Liver (tissue), 9 donors: ENCODE measurements around the gene GRAMD2A. TPM values are rescaled to one million over a fixed set of nuclear protein-coding genes. Genes with fewer than 3 reads are reported as not detected.

ENCODE experiments used
- DNase-seq: peaks from one replicate; pipeline ENCODE4 v3.0.0-alpha.2; 2017; ENCODE audit warnings: low spot score
- H3K27ac ChIP-seq, 2 donors: one replicate each; pipeline ENCODE4 v1.7.0; 2013; ENCODE audit warnings: inconsistent platforms in 2 of 2, low read length in 2 of 2, control low read depth in 1 of 2, low read depth in 1 of 2, mild to moderate bottlenecking in 1 of 2
- H3K27me3 ChIP-seq, 4 donors: one replicate each; pipeline versions ENCODE4 v1.6.1 to v1.7.0; 2013; ENCODE audit warnings: low read length in 3 of 4, inconsistent platforms in 1 of 4, mild to moderate bottlenecking in 1 of 4, moderate library complexity in 1 of 4; ENCODE audit not compliant: control insufficient read depth in 4 of 4, insufficient read depth in 4 of 4
- H3K36me3 ChIP-seq, 4 donors: one replicate each; pipeline versions ENCODE4 v1.6.1 to v1.7.0; 2013; ENCODE audit warnings: low read length in 3 of 4, mild to moderate bottlenecking in 3 of 4, low read depth in 1 of 4, moderate library complexity in 1 of 4; ENCODE audit not compliant: control insufficient read depth in 4 of 4, insufficient read depth in 3 of 4
- H3K4me1 ChIP-seq, 4 donors: one replicate each; pipeline versions ENCODE4 v1.6.1 to v1.7.0; 2013; ENCODE audit warnings: low read length in 3 of 4, mild to moderate bottlenecking in 3 of 4, moderate library complexity in 1 of 4; ENCODE audit not compliant: control insufficient read depth in 4 of 4, insufficient read depth in 4 of 4
- H3K4me3 ChIP-seq, 3 donors: one replicate each; pipeline versions ENCODE4 v1.6.1 to v1.7.0; 2013; ENCODE audit warnings: low read length in 3 of 3, control low read depth in 1 of 3, low read depth in 1 of 3, mild to moderate bottlenecking in 1 of 3
- H3K9ac ChIP-seq, 2 donors: one replicate each; pipeline ENCODE4 v1.7.0; 2013; ENCODE audit warnings: low read length in 2 of 2, mild to moderate bottlenecking in 2 of 2, moderate library complexity in 2 of 2, control low read depth in 1 of 2, low read depth in 1 of 2
- H3K9me3 ChIP-seq, 4 donors: one replicate each; pipeline versions ENCODE4 v1.6.1 to v1.7.0; 2013; ENCODE audit warnings: low read length in 3 of 4; ENCODE audit not compliant: control insufficient read depth in 4 of 4
- ATF3 ChIP-seq: IDR thresholded peaks from 2 replicates; pipeline ENCODE4 v1.6.1; 2016; ENCODE audit warnings: antibody characterized with exemption
- CTCF ChIP-seq: fragments of 150-350 bp; IDR thresholded peaks from 2 replicates; pipeline ENCODE4 v1.5.1; 2017; ENCODE audit warnings: improper control_type of control experiment, low read depth, low read length; ENCODE audit not compliant: missing input control
- EGR1 ChIP-seq, 2 donors: IDR thresholded peaks; 2 replicates each; pipeline ENCODE4 v1.6.1; 2016 to 2018; ENCODE audit warnings: antibody characterized with exemption in 2 of 2, low read depth in 2 of 2
- FOXA1 ChIP-seq: IDR thresholded peaks from 2 replicates; pipeline ENCODE4 v1.6.1; 2016; ENCODE audit warnings: antibody characterized with exemption
- GABPA ChIP-seq, 2 donors: IDR thresholded peaks in 1 of 2; conservative IDR thresholded peaks in 1 of 2; 2 replicates each; pipeline ENCODE4 v1.6.1; 2016; ENCODE audit warnings: antibody characterized with exemption in 2 of 2, mild to moderate bottlenecking in 1 of 2, moderate library complexity in 1 of 2
- HNF4A ChIP-seq, 2 donors: conservative IDR thresholded peaks; 2 replicates each; pipeline ENCODE4 v1.6.1; 2016; ENCODE audit warnings: antibody characterized with exemption in 2 of 2, mild to moderate bottlenecking in 2 of 2
- HNF4G ChIP-seq: IDR thresholded peaks from 2 replicates; pipeline ENCODE4 v1.6.1; 2016; ENCODE audit warnings: antibody characterized with exemption
- JUND ChIP-seq, 2 donors: IDR thresholded peaks; 2 replicates each; pipeline ENCODE4 v1.6.1; 2016; ENCODE audit warnings: antibody characterized with exemption in 2 of 2
- MAX ChIP-seq: IDR thresholded peaks from 2 replicates; pipeline ENCODE4 v1.6.1; 2016; ENCODE audit warnings: antibody characterized with exemption
- RAD21 ChIP-seq, 2 donors: IDR thresholded peaks; 2 replicates each; pipeline ENCODE4 v1.6.1; 2016; ENCODE audit warnings: antibody characterized with exemption in 2 of 2, mild to moderate bottlenecking in 2 of 2
- REST ChIP-seq: IDR thresholded peaks from 2 replicates; pipeline ENCODE4 v1.6.1; 2016; ENCODE audit warnings: antibody characterized with exemption, mild to moderate bottlenecking
- RXRA ChIP-seq, 2 donors: IDR thresholded peaks; 2 replicates each; pipeline ENCODE4 v1.6.1; 2017 to 2018; ENCODE audit warnings: antibody characterized with exemption in 2 of 2, mild to moderate bottlenecking in 1 of 2
- SP1 ChIP-seq: IDR thresholded peaks from 2 replicates; pipeline ENCODE4 v1.6.1; 2018; ENCODE audit warnings: antibody characterized with exemption, mild to moderate bottlenecking
- TAF1 ChIP-seq: conservative IDR thresholded peaks from 2 replicates; pipeline ENCODE4 v1.6.1; 2016; ENCODE audit warnings: antibody characterized with exemption, mild to moderate bottlenecking
- YY1 ChIP-seq: IDR thresholded peaks from 2 replicates; pipeline ENCODE4 v1.6.1; 2016; ENCODE audit warnings: antibody characterized with exemption, mild to moderate bottlenecking
- ZBTB33 ChIP-seq: IDR thresholded peaks from 2 replicates; pipeline ENCODE4 v1.6.1; 2016; ENCODE audit warnings: antibody characterized with exemption
- WGBS: extraction: QIAGEN DNeasy Blood & Tissue Kit; methylation state at CpG from one replicate; pipeline ENCODE4 v1.1.7; 2013; 5-methylcytosine and 5-hydroxymethylcytosine counted together
- polyA plus RNA-seq, 2 donors: library from polyadenylated mRNA; stranded (reverse) in 1 of 2; unstranded in 1 of 2; fragments of 200-250 nt in 1 of 2; fragments of >200 nt in 1 of 2; fragmentation: Nextera tagmentation in 1 of 2; extraction: Ambion mirVana in 1 of 2; gene quantifications; one replicate each; pipeline versions ENCODE4 v1.2.1 to v1.2.3, GENCODE V29; 2013 to 2015
- total RNA-seq, 2 donors: library from RNA; depleted of rRNA; stranded (reverse); fragments of >200 nt; gene quantifications; one replicate each; pipeline ENCODE4 v1.2.3, GENCODE V29; 2014
- donor health status: healthy.
- donor health status: healthy.
- donor health status: healthy.
- donor health status: healthy.
- donor health status: healthy.

The GRAMD2A gene
- total and polyA plus RNA-seq, 4 donors: not detected

GRCh38 chr15:72176159-72176558 is 21.4 kb downstream of the GRAMD2A start (continued):
- TF ChIP-seq REST (no peak), MAX (no peak), HNF4G (no peak), HNF4A (conservative IDR thresholded peaks at IDR 0.05) (no peak)

- Histone ChIP-seq H3K9me3 (no peaks in the 10 kb centered on the region), H3K4me3 (no peak overlapping the region), H3K4me1 (no peaks in the 10 kb centered on the region), H3K27me3 (peaks cover 0 to 8% (median 0%) of the 10 kb centered on the region in 4 donors), H3K36me3 (no peaks in the 10 kb centered on the region), H3K27ac (no peak overlapping the region), H3K9ac (no peak overlapping the region)
- no peak for DNase-seq
- WGBS: 79% methylated on average over 15 of the region's 15 CpGs
- TF ChIP-seq RAD21 (IDR thresholded peaks at IDR 0.05): no peak
- no peak for TF ChIP-seq SP1
- TF ChIP-seq JUND (IDR thresholded peaks at IDR 0.05): no peak
Measured at GRCh38 chr15:72175186-72176044, 22.2 kb downstream of the GRAMD2A start.

GRCh38 chr15:72174551-72175165 is 22.9 kb downstream of the GRAMD2A start:
- Histone ChIP-seq H3K36me3 (no peaks in the 10 kb centered on the region), H3K9ac (no peak overlapping the region), H3K4me1 (no peaks in the 10 kb centered on the region), H3K27ac (no peak overlapping the region), H3K27me3 (peaks cover 0 to 8% (median 0%) of the 10 kb centered on the region in 4 donors), H3K9me3 (no peaks in the 10 kb centered on the region), H3K4me3 (no peak overlapping the region)
- TF ChIP-seq YY1 (no peak), RXRA (IDR thresholded peaks at IDR 0.05) (no peak), HNF4G (no peak), FOXA1 (no peak), TAF1 (no peak), CTCF (no peak), HNF4A (conservative IDR thresholded peaks at IDR 0.05) (no peak), GABPA (IDR thresholded peaks at IDR 0.05 in 1 of 2, conservative IDR thresholded peaks at IDR 0.05 in 1 of 2) (no peak), RAD21 (IDR thresholded peaks at IDR 0.05) (no peak), ZBTB33 (no peak), JUND (IDR thresholded peaks at IDR 0.05) (no peak), ATF3 (no peak), SP1 (no peak), EGR1 (IDR thresholded peaks at IDR 0.05; ENCODE audit: low read depth in 2 of 2) (no peak)
- DNase-seq: no peak
- 70% methylated on average over 5 of the region's 5 CpGs for WGBS
